Kidney (tissue), 14 donors: ENCODE results near the gene LIPN. TPM values are rescaled to one million over a fixed set of nuclear protein-coding genes. Genes with fewer than 3 reads are reported as not detected.

Source experiments
- DNase-seq, 5 donors: peaks; one replicate each; pipeline ENCODE4 v3.0.0-alpha.2; 2013 to 2020
- FAIRE-seq: peaks from 2 replicates; lab custom pipeline; 2012; peaks lifted over from hg19 to GRCh38; lab: Jason Lieb, UNC
- H3K27ac ChIP-seq, 2 donors: one replicate each; pipeline ENCODE4 v1.7.0; 2013; ENCODE audit warnings: low read depth in 2 of 2, low read length in 2 of 2, inconsistent platforms in 1 of 2
- H3K27me3 ChIP-seq: one replicate; pipeline ENCODE4 v1.7.1; 2013; ENCODE audit warnings: low read length, inconsistent platforms; ENCODE audit not compliant: control insufficient read depth, insufficient read depth
- H3K36me3 ChIP-seq, 3 donors: one replicate each; pipeline versions ENCODE4 v1.7.0 to v1.7.1; 2013; ENCODE audit warnings: low read length in 3 of 3, control low read depth in 1 of 3, inconsistent platforms in 1 of 3; ENCODE audit not compliant: insufficient read depth in 3 of 3, control insufficient read depth in 2 of 3
- H3K4me1 ChIP-seq, 3 donors: one replicate each; pipeline versions ENCODE4 v1.7.0 to v1.7.1; 2013; ENCODE audit warnings: low read length in 3 of 3, inconsistent platforms in 1 of 3, low read depth in 1 of 3; ENCODE audit not compliant: control insufficient read depth in 2 of 3, insufficient read depth in 2 of 3
- H3K4me3 ChIP-seq, 3 donors: one replicate each; pipeline versions ENCODE4 v1.7.0 to v1.8.1; 2013; ENCODE audit warnings: low read length in 3 of 3, control low read depth in 1 of 3, inconsistent platforms in 1 of 3
- H3K9ac ChIP-seq, 3 donors: one replicate each; pipeline versions ENCODE4 v1.7.0 to v1.7.1; 2013; ENCODE audit warnings: low read length in 3 of 3, control low read depth in 1 of 3, inconsistent platforms in 1 of 3
- H3K9me3 ChIP-seq, 3 donors: one replicate each; pipeline versions ENCODE4 v1.7.0 to v1.7.1; 2013; ENCODE audit warnings: low read length in 3 of 3, control low read depth in 1 of 3, inconsistent platforms in 1 of 3; ENCODE audit not compliant: control insufficient read depth in 2 of 3, insufficient read depth in 1 of 3
- intact Hi-C: fragments of 100-400 bp; cut with DNase I; formaldehyde crosslinking; loops from one replicate; pipeline ENCODE4 v1.11.1; 2022
- polyA plus RNA-seq: library from polyadenylated mRNA; stranded (reverse); fragments of 350-450 nt; fragmentation: Illumina TruSeq; extraction: RNeasy Lipid Tissue Mini Kit (QIAGEN cat#74804); gene quantifications from one replicate; pipeline ENCODE4 v1.2.3, GENCODE V29; 2014; ENCODE audit warnings: low read depth, low replicate concordance; ENCODE audit not compliant: insufficient read depth
- total RNA-seq: library from RNA; stranded (reverse); fragmentation: NEBNext Ultra II Directional; extraction: Animal tissue kit (Norgen Biotek cat#: 25700); gene quantifications from one replicate; pipeline ENCODE4 v1.2.1, GENCODE V29; 2021
- TF ChIP-seq, protein P1 (sequence below): IDR thresholded peaks from 3 replicates; pipeline ENCODE4 v1.5.1; 2012; ENCODE audit warnings: mild to moderate bottlenecking, moderate library complexity, borderline replicate concordance; ENCODE audit not compliant: insufficient read depth; ENCODE audit errors: extremely low read depth
- donor health status: control.
- donor health status: control.
- donor health status: control.
- donor health status: control.
- donor health status: control.
- donor health status: DM: yes; HTN: yes; CAD: no.
- donor health status: Normal renal cell carcinoma (clear cell type).

The LIPN gene
- total and polyA plus RNA-seq, 2 donors from 2014 or later = 0.41 TPM; not detected in 1

DNA sequence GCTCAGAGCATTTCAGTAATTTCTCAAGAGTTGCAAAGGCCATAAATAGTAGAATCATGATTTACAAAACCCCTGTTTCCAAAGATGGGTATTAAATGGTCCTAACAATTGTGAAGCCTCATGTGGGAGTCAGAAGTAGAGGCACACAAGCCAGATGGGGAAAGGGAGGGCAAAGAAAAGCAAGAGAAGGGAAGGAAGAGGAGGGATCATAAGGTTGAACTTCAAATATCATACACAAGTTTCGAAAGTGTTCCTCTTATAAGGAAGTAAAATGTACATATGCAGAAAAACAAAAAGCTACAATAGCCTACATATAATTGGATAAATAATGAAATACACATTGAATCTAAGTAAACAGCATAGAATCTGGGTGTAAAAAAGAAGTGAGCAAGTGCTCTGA is 6.0 kb downstream of the LIPN start:
- Histone ChIP-seq H3K9me3 (no peaks in the 10 kb centered on the region), H3K27me3 (no peaks in the 10 kb centered on the region), H3K27ac (no peak overlapping the region), H3K36me3 (no peaks in the 10 kb centered on the region), H3K4me3 (no peak overlapping the region), H3K9ac (no peak overlapping the region), H3K4me1 (no peaks in the 10 kb centered on the region)
- intact Hi-C loops = no loop called here
- no peak for FAIRE-seq
- DNase-seq = no peak
- TF ChIP-seq, protein P1, sequence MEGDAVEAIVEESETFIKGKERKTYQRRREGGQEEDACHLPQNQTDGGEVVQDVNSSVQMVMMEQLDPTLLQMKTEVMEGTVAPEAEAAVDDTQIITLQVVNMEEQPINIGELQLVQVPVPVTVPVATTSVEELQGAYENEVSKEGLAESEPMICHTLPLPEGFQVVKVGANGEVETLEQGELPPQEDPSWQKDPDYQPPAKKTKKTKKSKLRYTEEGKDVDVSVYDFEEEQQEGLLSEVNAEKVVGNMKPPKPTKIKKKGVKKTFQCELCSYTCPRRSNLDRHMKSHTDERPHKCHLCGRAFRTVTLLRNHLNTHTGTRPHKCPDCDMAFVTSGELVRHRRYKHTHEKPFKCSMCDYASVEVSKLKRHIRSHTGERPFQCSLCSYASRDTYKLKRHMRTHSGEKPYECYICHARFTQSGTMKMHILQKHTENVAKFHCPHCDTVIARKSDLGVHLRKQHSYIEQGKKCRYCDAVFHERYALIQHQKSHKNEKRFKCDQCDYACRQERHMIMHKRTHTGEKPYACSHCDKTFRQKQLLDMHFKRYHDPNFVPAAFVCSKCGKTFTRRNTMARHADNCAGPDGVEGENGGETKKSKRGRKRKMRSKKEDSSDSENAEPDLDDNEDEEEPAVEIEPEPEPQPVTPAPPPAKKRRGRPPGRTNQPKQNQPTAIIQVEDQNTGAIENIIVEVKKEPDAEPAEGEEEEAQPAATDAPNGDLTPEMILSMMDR = no peak

- Histone ChIP-seq H3K9ac (no peak overlapping the region), H3K4me1 (no peaks in the 10 kb centered on the region), H3K27ac (no peak overlapping the region), H3K4me3 (no peak overlapping the region), H3K27me3 (no peaks in the 10 kb centered on the region), H3K36me3 (no peaks in the 10 kb centered on the region), H3K9me3 (peaks cover 0 to 3% (median 0%) of the 10 kb centered on the region in 3 donors)
- intact Hi-C loops = no loop called here
- TF ChIP-seq, protein P1 = no peak
- DNase-seq (no peak), FAIRE-seq (no peak)
Measured at GRCh38 chr10:88769384-88769783, 9.6 kb downstream of the LIPN start.

GRCh38 chr10:88781206-88781605 is 21.4 kb downstream of the LIPN start:
- Histone ChIP-seq H3K4me3 (no peak overlapping the region), H3K27me3 (no peaks in the 10 kb centered on the region), H3K9ac (no peak overlapping the region), H3K4me1 (no peaks in the 10 kb centered on the region), H3K36me3 (no peaks in the 10 kb centered on the region), H3K9me3 (no peaks in the 10 kb centered on the region), H3K27ac (no peak overlapping the region)
- TF ChIP-seq, protein P1 = no peak
- DNase-seq = no peak
- intact Hi-C loops = no loop called here
- no peak for FAIRE-seq

- Histone ChIP-seq H3K27me3 (no peaks in the 10 kb centered on the region), H3K27ac (no peak overlapping the region), H3K36me3 (no peaks in the 10 kb centered on the region), H3K9me3 (no peaks in the 10 kb centered on the region), H3K9ac (no peak overlapping the region), H3K4me1 (no peaks in the 10 kb centered on the region), H3K4me3 (no peak overlapping the region)
- intact Hi-C loops = no loop called here
- FAIRE-seq = no peak
- no peak for DNase-seq
- TF ChIP-seq, protein P1 = no peak
Measured at GRCh38 chr10:88782222-88782621, 22.4 kb downstream of the LIPN start.
